Measurements from ENCODE around the gene METTL21A.

Gene METTL21A

DNA sequence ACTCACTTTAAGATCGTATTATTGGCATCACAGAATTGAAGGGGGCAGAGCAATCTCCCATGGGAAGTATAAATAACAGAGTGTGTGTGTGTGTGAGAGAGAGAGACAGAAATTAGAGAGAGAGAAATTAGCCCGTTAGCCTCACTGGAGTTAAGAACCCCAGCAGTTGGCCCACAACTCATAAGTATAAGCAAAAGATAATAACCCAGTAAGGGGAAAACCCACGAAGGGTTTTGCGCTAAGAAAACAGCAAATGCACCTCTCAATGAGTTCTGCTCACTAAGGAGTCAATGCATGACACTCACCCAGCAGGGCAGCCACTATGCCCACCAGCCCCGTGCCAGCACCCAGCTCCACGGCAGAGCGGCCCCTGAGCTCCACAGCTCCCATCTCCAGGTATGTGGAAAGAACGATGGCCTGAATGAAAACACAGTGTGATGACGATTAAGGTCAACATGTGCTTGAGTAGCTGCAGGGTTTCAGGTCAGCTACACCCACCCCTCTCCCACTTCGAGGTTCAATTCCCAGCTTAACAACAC lies 3.6 kb downstream of the METTL21A start:
- DNase-seq: no peak

DNA sequence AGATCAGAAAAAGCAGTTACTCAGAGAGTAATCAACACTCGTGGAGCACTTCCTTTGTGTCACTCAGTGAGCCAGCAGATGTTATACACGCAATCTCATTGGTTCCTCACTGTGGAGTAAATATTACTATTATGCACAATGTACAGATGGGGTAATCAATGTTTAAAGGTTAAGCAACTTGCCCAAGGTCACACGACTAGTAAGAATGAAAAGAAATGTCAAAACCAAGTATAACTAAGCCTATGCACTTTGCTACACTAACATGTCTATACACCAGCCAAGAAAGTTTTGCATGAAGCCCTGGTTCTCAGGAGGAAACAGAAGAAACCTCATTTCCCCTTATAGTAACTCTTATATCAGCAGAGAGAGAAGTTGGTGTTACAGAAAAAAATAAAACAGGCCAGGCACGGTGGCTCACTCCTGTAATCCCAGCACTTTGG lies 5.4 kb downstream of the METTL21A start:
- no peak for DNase-seq

DNA sequence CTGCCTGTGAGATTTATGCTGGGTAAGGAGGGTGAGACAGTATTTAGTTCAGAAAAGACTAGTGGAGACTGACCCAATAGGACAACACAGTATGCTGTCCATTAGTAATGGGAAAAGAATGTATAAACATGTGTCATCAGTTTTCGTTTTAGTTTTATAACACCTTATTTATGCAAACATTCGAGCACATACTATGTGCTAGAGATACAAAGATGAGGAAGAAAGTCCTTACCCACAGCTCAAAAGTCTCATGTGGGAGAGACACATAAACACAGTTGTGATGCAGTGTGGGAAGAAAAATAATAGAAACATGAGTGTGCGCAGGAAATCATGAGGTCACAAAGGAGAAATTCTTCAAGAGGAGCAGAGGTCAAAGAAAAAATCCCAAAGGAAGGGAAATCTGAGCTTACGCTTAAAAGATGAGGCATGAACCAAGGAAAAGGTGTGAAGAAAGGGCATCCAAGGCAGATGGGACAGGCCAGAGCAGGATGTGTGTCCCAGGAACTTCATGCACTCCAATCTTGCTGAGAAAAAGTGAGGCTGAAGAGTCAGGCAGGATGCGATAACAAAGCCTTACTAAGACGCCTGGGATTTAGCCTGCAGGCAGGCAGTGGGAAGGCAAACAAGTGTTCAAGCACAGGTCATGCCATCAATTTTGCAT lies 8.1 kb downstream of the METTL21A start:
- no peak for DNase-seq

DNA sequence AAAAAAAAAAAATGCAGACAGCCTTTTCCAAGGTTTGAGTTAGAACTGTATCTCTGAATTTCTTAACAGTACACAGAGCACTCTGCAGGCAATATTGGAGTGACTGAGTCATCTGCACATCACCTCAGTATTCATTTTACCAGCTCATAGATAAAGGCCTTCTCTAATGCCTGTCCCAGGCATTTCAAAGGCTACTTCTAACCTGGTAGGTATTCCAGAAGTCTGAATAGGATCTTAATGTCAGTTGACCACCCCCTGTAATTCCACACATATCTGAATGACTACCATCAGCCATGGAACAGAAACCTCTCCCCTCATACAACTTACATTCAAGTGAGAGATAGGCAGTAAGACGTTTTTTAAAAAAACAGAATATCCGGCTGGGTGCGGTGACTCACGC lies 9.0 kb downstream of the METTL21A start:
- no peak for DNase-seq

DNA sequence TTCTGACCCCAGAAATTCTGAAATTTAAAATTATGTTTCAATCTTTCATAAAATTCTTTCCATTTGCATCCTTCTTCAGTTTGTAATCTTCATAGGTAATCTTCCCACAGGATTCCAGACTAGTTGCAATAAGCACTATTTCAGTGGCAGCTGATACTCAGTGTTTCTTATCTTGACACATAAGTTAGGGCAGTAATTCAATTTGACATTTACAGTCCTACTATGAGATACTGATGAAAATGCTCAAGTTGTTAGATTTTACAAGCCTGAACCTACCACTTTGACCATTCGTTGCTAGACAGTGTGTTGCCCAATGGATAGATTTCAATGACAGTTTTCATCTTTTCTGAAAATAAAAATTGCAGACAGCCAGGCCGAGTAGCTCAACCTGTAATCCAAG lies 10.4 kb downstream of the METTL21A start:
- DNase-seq: no peak

DNA sequence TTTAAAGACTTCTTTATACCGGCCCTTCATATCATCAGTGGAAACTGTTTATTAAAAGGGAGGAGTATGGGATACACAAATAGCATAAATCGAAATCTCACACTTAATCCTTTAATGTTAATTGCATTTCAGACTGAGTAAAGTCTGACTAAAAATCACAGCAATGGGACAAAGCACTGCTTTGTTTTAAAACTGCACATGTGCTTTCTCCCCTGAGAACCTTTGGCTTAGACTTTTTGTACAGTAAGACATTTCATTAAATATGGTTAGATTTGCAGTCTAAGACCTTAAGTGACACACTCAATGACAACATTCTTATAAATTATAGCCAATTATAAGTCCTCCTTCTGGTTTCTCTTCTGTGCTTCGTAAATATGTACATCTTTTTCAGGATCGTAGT lies 12.5 kb downstream of the METTL21A start:
- DNase-seq: no peak

DNA sequence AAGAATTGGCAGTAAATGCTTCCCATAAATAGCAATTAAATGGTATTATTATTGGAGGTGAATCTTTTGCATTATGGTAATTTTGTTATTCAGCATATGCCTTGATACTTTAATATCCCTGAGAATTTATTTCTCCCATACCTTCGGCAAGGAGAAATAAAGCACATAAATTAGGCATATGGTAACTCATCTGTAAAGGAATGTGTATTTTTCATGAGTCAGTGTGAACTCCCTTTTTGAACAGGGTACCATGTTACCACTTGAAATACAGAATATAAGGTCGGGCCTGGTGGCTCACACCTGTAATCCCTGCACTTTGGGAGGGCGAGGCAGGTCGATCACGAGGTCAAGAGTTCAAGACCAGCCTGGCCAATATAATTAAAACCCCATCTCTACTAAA lies 18.4 kb downstream of the METTL21A start:
- DNase-seq: no peak

DNA sequence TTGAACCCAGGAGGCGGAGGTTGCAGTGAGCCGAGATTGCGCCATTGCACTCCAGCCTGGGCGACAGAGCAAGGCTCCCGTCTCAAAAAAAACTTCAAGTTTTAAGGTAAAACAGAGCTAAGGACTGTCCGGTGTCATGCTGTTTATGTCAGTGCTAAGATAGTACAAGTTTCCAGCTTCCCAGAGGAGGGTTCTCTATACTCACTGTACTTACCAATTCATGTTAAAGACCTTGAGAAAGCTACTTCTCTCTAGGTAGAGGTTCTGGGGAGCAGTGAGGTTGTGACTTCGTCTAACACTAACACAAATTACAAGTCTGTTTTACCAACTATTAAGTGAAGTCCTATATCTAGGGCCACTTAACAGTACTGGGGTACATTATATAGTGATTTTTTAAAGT lies 18.8 kb downstream of the METTL21A start:
- no peak for DNase-seq

DNA sequence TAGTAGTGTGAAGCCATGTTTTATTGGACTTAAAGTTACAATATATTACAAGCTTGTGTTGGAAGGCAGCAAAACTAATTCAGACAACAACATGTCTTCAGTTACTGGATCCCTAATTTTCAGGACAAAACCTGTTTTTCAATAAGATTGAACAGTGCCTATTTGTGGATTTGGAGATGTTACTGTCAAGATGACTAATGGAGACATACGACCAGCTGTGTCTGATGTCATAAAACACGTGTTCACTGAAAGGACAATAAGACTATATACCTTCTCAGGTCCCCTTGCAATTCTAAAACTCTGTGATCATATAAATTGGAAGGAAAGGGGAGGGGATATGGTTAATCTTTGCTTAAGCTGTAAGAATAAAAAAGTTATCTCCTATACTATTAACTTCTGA lies 21.7 kb downstream of the METTL21A start:
- DNase-seq: no peak

DNA sequence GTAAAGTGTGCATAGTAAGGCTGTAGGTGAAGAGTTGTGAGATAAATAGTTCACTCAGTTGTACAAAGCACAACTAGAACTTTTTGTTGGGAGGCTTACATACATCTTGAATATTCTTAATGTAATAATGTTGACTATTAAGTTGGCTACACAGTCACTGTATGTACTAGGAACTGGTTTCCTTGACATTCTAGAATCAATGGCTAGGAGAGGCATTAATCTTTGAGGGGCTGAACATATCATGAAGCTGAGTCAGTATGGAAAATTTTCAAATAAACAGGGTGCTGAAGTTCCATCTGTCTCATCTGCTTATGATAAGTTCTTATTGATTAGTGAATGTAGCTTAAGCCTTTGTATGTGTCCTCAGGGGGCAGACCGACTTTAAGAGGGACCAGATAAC lies 23.4 kb downstream of the METTL21A start:
- DNase-seq: no peak

DNA sequence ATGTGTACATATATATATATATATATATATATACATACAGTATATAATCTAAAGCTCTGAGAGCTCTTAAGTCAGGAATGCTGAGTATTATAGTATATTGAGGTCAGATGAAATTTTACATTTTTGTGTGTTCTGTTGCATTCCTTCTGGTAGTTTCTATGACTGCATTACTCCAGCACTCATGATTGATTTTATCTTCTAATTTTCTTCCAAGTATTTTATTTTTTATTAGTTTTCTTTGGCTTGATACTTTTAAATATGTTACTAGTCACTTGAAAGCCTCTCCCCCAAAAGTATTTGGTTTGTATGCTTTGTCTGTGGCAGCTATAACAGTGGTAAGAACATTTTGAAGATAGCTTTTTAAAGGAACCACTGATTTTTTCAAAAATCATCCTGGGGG lies 25.0 kb downstream of the METTL21A start:
- DNase-seq: no peak

DNA sequence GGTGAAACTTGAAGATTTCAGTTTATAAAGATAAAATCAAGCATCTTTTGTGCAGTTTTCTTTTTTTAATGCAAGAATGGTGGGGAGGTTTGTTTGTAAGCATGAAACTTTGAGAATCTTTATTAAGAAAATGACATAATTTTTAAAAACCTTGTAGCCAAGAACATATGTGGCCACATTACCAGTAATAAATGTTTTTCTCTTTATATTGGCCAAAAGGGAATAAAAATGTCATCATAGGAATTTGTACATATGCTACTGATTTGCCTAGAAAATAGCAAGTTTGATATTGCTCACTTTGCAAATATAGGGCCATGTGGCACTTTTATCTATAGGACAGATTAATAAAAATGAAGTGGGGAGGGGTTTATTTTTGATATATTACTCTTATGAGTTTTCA lies 25.6 kb downstream of the METTL21A start:
- no peak for DNase-seq

DNA sequence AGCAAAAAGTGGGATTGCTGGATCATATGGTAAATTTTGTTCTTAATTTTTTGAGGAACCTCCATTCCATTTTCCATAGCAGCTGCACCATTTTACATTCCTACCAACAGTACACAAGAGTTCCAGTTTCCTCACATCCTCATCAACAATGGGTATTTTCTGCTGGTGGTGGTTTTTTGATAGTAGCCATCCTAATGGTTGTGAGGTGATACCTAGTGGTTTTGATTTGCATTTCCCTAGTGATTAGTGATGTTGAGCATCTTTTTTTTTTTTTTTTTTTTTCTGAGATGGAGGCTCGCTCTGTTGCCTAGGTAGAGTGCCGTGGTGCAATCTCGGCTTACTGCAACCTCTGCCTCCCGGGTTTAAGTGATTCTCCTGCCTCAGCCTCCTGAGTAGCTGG lies 30.5 kb downstream of the METTL21A start:
- DNase-seq: no peak

DNA sequence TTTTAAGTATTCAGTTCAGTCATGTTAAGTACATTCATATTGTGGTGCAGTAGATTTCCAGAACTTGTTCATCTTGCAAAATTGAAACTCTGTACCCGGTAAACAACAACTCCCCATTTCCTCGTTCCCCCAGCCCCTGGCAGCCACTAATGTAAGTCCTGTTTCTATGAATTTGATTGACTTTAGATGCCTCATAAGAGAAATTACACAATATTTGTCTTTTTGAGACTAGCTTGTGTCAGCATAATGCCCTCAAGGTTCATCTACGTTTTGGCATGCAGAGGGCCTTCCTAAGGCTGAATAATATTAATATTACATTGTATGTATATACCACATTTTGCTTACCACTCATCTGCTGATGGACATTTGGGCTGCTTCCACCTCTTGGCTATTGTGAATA lies 30.9 kb downstream of the METTL21A start:
- DNase-seq: no peak

DNA sequence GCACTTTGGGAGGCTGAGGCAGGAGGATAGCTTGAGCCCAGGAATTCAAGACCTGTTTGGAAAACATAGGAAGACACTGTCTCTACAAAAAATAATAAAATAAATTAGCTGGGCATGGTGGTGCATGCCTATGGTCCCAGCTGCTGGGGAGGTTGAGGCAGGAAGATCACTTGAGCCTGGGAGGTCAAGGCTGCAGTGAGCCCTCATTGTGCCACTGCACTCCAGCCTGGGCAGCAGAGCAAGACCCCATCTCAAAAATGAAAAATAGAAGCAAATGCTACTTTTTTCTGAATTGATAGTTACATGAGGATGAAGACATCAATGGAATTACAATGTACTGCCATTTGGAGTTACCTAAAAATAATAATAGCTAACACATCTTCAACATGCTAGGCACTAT lies 31.9 kb downstream of the METTL21A start:
- no peak for DNase-seq

DNA sequence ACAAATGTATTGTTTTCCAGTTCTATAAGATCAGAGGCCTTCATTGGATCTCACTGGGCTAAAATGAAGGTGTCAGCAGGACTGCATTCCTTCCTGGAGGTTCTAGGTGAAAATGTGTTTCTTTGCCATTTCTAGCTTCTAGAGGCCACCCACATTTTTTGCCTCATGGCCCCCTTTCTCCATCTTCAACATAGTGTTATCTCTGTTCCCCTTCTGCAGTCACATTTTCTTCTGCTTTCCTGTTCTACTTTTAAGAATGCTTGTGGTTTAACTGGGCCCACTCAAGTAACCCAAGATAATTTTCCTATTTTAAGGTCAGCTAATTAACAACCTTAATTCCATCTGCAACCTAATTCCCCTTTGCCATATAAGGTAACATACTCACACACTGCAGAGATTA lies 36.1 kb downstream of the METTL21A start:
- no peak for DNase-seq

DNA sequence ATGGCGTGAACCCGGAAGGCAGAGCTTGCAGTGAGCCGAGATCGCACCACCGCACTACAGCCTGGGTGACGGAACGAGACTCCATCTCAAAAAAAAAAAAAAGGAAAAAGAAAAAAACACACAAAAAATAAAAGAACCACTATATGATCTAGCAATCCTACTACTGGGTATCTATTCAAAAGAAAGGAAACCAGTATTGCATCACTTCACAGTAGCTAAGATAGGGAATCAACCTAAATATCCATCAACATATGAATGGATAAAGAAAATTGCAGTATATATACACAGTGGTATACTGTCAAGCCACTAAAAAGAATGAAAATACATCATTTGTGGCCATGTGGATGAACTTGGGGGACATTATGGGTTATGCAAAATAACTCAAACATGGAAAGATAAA lies 37.9 kb downstream of the METTL21A start:
- no peak for DNase-seq

DNA sequence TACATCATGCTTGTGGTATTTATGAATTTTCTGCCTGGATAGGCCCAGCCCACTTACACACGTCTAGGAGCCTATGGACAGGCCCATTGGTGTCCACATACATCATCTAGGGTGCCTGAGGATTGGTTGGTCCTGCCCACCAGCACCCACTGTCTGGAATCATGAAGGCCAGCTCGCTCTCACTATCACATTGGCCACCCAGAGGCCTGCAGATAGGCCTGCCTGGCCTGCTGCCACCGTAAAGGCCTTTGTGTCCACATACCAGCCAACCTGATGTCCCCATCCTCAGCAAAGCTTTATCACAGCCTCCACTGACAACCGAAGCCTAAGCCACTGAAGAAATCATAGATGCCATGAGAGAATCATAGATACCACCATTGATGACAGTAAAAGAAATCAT lies 40.2 kb downstream of the METTL21A start:
- DNase-seq: no peak

DNA sequence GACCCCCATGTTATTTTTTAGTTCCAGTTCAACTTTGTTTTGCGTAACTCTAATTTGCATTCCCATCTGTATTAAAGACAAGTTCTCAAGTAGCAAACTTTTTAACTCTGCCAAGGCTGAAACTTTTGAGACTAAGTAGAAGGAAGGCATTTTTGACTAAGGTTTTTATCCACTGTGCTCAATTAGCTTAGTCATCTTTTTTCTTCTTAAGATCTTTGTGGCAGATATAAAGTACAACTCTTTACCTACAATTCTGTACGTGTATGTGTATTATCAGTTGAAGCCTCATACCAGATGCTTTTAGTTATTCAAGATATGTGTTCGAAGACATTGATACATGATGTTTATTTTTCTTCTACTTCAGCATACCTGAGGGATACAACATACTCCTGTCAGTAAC lies 53.8 kb downstream of the METTL21A start:
- no peak for DNase-seq

DNA sequence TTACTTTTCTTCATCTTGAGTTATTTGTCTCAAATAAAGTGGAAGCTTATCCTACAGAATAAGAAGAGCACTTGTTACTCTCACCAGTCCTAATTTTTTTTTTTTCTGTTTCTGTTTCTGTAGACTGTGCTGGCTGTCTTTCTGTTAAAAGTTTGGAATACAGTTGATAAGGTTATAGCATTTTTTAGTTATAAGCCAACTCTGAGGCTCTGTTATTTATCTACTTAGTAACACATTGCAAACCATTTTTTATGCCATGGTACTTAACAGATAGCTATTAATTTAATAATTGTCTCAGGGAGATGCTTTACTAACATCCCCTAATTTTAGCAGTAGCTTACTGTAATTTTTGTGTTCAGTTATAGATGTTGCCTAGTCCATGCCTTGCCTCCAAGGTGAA lies 57.5 kb downstream of the METTL21A start:
- no peak for DNase-seq

DNA sequence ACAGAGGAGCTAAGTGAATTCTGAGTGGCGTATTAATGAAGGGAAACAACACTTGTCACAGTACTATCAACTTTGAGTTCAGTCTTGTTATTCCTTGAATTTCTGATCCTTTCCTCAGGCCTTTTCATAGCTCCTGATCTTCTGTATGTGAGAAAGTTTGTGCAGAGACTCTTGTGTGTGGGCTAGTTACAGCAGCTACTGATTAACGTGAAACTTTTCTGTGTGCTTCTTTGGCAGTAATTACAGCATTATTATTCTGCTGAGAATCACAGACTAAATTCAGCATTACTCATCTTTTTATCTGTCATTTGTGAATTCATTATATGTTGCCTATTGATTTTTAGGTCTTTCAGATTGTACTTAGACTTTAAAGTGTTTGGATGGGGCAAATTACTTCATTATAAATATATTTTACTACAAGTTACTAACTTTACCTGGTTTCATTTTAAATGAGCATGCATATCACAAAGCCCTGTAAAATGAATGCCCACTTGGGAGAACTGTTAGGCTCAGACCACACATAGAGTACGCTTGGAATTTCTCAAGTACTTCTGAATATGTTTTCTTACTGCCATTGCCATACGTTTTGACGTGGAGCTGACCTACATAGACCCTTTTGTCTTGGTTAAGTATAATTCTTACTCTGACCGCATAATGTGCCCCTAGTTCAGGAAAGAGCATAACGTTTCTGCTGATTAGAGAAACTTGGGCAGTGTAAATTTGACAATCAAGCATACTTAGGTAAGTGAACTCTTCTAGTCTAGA lies 59.3 kb downstream of the METTL21A start:
- no peak for DNase-seq

Data from NCI-H2081 treated with DMSO at 0.1 percent for 48 hours (cell line).